SH-SY5Y (cell line): ENCODE results near the gene CLDN19.

Experiments used
- GATA2 ChIP-seq: IDR thresholded peaks from 2 replicates; pipeline ENCODE4 v1.6.1; 2011; ENCODE audit warnings: mild to moderate bottlenecking, low read depth, low read length
- GATA3 ChIP-seq: IDR thresholded peaks from 2 replicates; pipeline ENCODE4 v1.6.1; 2011; ENCODE audit warnings: low read depth, mild to moderate bottlenecking, low read length, moderate library complexity

The CLDN19 gene

DNA sequence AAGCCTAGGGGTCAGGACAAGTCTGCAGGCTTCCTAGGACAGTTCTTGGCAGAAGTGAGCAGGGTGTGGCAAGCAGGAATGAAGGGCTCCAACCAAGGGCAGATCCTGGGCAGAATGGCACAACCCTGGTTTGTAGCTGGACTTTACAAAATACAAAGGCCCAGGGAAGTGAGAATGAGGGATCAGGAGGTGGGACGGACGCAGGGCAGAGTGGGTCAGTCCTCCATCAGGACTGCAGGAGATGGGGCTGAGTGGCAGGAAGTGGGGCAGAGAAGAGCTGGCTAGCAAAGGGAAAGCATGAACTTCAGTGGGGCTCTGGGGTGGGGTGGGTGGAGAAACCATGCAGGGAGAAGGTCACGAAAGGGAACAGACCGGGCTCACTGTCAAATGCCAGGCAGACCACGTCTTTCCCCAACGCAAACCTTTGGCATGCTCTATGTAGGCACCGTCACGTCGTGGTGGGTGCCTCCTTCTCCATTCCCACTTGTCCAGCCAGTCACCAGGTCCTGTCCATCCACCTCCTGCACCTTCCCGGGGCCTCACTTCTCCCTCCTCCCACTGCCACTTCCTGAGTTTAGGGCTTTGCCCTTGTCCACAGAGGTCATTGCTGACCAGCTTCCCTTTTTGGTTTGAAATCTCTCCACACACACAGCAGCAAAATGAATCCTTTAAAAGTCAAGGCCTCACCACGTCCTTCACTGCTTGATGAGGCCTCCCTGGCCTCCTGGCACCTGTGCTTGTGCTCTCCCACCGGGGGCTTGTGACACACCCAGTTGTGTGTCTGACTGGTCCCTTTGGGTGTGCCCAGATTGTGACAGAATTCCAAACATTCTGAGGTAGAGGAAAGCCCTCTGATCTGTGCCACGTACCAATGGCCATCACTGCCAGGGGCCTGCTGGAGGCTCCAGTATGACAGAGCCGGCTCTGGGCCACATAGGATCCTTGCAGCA, 8.7 kb upstream of the CLDN19 start:
- TF ChIP-seq GATA2: no peak
- TF ChIP-seq GATA3: no peak

DNA sequence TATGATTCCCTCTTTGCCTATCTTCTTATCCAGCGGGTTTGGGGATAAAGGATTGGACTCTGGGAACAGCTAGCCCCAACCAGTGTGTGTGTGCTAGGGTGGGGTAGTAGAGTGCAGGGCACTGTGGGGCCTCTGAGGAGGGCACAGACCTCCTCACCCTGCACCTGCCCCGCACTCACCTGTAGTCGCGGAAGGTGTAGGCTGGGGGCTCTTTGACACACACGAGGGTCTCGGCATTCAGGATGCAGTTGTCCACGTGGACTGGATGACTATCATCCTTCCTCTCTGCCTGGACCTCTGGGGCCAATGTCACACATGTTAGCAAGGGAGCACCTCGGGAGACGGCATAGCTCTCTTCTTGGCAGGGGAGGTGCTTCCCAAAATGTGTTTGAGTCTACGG, 8.0 kb upstream of the CLDN19 start:
- no peak for TF ChIP-seq GATA2
- no peak for TF ChIP-seq GATA3

GRCh38 chr1:42747125-42747524, 7.1 kb upstream of the CLDN19 start:
- TF ChIP-seq GATA2 (no peak), GATA3 (no peak)

- no peak for TF ChIP-seq GATA3
Measured at GRCh38 chr1:42746436-42747105, 6.5 kb upstream of the CLDN19 start.

GRCh38 chr1:42745851-42746250, 5.8 kb upstream of the CLDN19 start:
- TF ChIP-seq GATA3 (no peak), GATA2 (no peak)

GRCh38 chr1:42744148-42744413, 4.0 kb upstream of the CLDN19 start:
- TF ChIP-seq GATA2 (no peak), GATA3 (no peak)

GRCh38 chr1:42743317-42744147, 3.5 kb upstream of the CLDN19 start:
- TF ChIP-seq GATA2: peak; percentile 24; the same call in 1 of the 2 replicates
- no peak for TF ChIP-seq GATA3

GRCh38 chr1:42742617-42743316, 2.7 kb upstream of the CLDN19 start:
- TF ChIP-seq GATA3 (no peak), GATA2 (no peak)

GRCh38 chr1:42742141-42742540, 2.1 kb upstream of the CLDN19 start:
- TF ChIP-seq GATA2: no peak

- TF ChIP-seq GATA3: no peak
- TF ChIP-seq GATA2: no peak
Measured at GRCh38 chr1:42741706-42742105, 1.7 kb upstream of the CLDN19 start.

GRCh38 chr1:42740851-42741580, 980 bp upstream of the CLDN19 start:
- TF ChIP-seq GATA2: no peak
- TF ChIP-seq GATA3: no peak

- no peak for TF ChIP-seq GATA3
- no peak for TF ChIP-seq GATA2
Measured at GRCh38 chr1:42738678-42739226, 1.3 kb downstream of the CLDN19 start.

DNA sequence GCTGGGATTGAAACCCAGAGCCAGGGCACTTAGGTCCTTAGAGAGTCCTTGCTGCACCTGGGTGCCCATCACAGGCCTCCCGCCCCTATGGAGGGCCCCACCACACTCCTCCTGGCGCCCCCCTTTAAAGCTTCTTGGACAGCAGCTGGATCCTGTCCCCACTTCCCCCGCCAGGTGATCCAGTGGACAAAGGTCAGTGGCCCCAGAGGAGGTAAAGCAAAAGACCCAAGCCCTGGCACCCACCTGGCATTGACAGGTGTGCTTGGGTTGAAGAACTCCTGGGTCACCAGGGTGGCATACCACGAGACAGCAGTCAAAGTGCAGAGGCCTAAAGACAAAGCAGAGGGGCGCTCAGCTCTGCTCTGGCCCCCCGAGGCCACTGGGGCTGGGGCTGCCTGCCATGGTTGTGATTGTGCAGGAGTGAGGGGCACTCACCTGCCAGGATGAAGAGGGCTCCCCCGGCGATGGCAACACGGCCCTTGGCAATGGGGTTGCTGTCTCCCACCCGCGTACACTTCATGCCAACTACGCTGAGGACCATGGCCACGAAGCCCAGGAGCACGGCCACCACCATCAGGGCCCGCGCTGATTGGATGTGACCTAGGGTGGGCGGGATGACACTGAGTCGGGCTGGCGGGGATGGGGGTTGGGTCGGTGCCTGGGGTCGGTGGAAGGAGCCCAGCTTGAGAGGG, 1.9 kb downstream of the CLDN19 start:
- no peak for TF ChIP-seq GATA2
- TF ChIP-seq GATA3: no peak
